Astrocyte of the spinal cord (primary cell): ENCODE results near the gene CD79A.

ENCODE experiments used
- DNase-seq: peaks from one replicate; pipeline ENCODE4 v3.0.0; 2011; ENCODE audit warnings: low read depth, low spot score
- H3K4me3 ChIP-seq: 2 replicates; pipeline ENCODE4 v1.5.1; 2011; ENCODE audit warnings: low read depth, mild to moderate bottlenecking, low read length, moderate library complexity
- CTCF ChIP-seq: IDR thresholded peaks from 2 replicates; pipeline ENCODE4 v1.5.1; 2012; ENCODE audit warnings: low read depth, mild to moderate bottlenecking, low read length, inconsistent platforms
- in situ Hi-C: cut with HindIII; loops from 2 replicates; pipeline ENCODE4 v1.10.0; 2017; ENCODE audit warnings: low sequenced_read_pairs

The CD79A gene

GRCh38 chr19:41868120-41868988 is 8.7 kb upstream of the CD79A start:
- no peak overlapping the region for H3K4me3 ChIP-seq
- in situ Hi-C loops: no loop called here
- TF ChIP-seq CTCF: no peak

GRCh38 chr19:41868989-41869300 is 8.1 kb upstream of the CD79A start:
- DNase-seq: no peak
- TF ChIP-seq CTCF: no peak
- in situ Hi-C loops: no loop called here
- no peak overlapping the region for H3K4me3 ChIP-seq

More at GRCh38 chr19:41868120-41868988, 8.7 kb upstream of the CD79A start:
- DNase-seq: no peak

DNA sequence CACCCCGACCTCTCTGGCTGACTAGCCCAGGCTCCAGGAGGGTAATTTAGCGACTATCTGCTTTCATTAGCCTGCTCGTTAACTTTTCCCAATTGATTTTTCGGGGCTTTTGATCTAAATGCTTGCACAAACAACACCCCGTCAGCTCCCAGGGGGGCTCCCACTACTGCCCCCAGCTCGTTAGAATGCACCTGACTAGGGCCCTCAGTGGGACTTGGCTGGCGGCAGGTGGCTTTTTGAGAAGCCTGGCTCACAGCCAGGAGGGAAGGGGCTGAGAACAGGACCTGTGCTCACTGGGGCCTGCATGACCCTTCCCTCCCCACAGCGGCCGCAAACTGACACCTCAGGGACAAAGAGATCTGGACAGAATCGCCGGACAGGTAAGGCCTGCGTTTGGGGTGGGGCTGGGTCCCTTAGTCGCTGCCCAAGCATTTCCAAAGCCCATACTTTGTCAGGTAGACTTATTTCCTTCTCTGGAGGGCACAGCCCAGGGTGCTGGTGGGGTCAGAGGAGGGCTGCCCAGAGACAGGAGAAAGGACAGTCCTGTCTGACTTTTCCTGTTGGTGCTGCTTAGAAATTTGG is 7.6 kb upstream of the CD79A start:
- no peak overlapping the region for H3K4me3 ChIP-seq
- in situ Hi-C loops: no loop called here
- TF ChIP-seq CTCF: no peak
- no peak for DNase-seq

- peak; percentile 24 for DNase-seq
- no peak for TF ChIP-seq CTCF
- no peak overlapping the region for H3K4me3 ChIP-seq
- in situ Hi-C loops: no loop called here
These were observed 6.6 kb upstream of the CD79A start for GRCh38 chr19:41870401-41870873.

DNA sequence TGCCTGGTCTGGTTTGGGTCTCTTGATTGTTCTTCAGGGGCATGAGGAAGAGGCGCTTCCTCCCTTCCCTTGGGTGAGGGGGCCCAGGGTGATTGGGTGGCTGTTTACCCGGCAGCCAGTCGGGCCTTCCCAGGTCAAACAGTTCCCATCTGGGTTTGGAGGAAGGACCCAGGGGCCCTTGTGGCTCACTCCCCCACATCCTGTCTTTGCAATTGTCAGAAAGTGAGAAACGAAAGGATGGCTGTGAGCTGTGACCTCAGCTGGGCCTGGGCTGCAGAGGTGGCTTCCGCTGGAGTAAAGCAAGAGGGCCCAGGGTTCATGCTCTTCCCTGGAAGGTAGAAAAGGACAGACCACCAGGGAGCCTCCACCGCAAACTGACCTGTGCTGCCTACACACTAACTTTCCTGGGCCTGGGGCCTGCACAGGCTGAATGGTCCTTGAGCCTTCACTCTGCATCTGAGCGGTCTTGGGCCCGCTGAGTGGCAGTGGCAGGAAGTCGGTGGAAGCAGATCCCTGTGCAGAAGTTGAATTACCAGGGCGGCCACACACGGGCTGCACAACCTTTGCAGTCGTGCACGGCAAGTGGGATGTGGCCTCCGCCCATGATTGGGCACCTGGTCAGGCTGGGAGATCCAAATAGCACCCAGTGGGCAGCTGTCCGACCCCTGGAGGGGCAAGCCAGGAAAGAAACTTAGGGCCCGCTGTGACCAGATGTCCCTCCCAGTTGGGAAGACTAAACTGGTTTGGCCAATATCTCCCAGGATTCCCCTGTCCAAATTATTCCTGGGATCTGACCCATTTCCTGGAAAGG is 5.3 kb upstream of the CD79A start:
- no peak for TF ChIP-seq CTCF
- in situ Hi-C loops: no loop called here
- no peak for DNase-seq
- no peak overlapping the region for H3K4me3 ChIP-seq

GRCh38 chr19:41872384-41872774 is 4.7 kb upstream of the CD79A start:
- no peak overlapping the region for H3K4me3 ChIP-seq
- in situ Hi-C loops: no loop called here
- DNase-seq: no peak
- no peak for TF ChIP-seq CTCF
